ENCODE measurements around the gene RPF1. TPM values are rescaled to one million over a fixed set of nuclear protein-coding genes. Genes with fewer than 3 reads are reported as not detected.

RPF1 gene
- total RNA-seq, 1 experiment from 2014 or later, result 23.4 TPM

GRCh38 chr1:84497631-84498275, 18.7 kb downstream of the RPF1 start:
- Histone ChIP-seq H3K36me3 (ENCODE audit: low read depth) (peaks cover 61% of the 10 kb centered on the region), H3F3A (ENCODE audit: insufficient read depth, low read depth) (peaks cover 55% of the 10 kb centered on the region), H3K4me2 (no peak overlapping the region), H3K9me3 (ENCODE audit: insufficient read depth, low read depth) (no peaks in the 10 kb centered on the region), H3K79me2 (ENCODE audit: low read depth) (peaks cover 42% of the 10 kb centered on the region), H3K9me2 (ENCODE audit: insufficient read depth) (no peaks in the 10 kb centered on the region), H3K27me3 (ENCODE audit: insufficient read depth, low read depth) (no peaks in the 10 kb centered on the region), H3K4me3 (no peak overlapping the region), H4K20me1 (ENCODE audit: insufficient read depth) (peaks cover 43% of the 10 kb centered on the region), H3K27ac (no peak overlapping the region; the same call in 1 of the 2 replicates), H3K4me1 (replicated peaks; ENCODE audit: insufficient read depth) (peaks cover 3% of the 10 kb centered on the region; the same call in 1 of the 2 replicates), H2AFZ (no peak overlapping the region)
- no peak for DNase-seq
- POLR2A ChIA-PET (ENCODE audit: unreplicated experiment), result no interaction called here
- no peak for TF ChIP-seq CTCF (conservative IDR thresholded peaks at IDR 0.05)
- TF ChIP-seq EZH2 (IDR thresholded peaks at IDR 0.05; ENCODE audit: low read depth), result no peak
- CTCF ChIA-PET, result no interaction called here
- intact Hi-C loops (cut with micrococcal nuclease; ENCODE audit: unreplicated experiment), result no loop called here
- no TSS peak for BruUV-seq (replicated peaks)

DNA sequence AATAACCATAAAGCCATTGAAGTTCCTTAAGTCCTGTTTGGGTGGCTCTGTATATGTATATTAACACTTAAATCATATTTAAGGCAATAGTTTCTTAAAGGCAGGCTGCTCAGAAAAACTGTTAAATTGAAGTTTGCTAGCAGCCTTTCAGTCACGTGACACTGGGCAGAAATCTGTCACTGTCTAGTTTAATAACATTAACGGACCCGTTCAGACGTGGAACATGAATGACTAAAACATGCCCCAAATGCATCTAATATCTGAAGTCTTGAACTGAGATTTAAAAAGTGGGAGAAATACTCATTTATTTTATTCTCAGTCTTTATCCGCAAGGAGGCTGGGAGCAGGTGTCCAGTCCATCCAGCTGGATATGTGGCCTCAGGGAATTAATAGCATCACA, 23.9 kb downstream of the RPF1 start:
- TF ChIP-seq EZH2 (IDR thresholded peaks at IDR 0.05; ENCODE audit: low read depth) (no peak), CTCF (conservative IDR thresholded peaks at IDR 0.05) (no peak)
- peak overlapping the region; percentile 83; the same call in 1 of the 2 replicates for H3K4me2 ChIP-seq
- H3K9me2 ChIP-seq (ENCODE audit: insufficient read depth), result no peaks in the 10 kb centered on the region
- intact Hi-C loops (cut with micrococcal nuclease; ENCODE audit: unreplicated experiment), result no loop called here
- peaks cover 78% of the 10 kb centered on the region for H3K79me2 ChIP-seq (ENCODE audit: low read depth)
- peaks cover 40% of the 10 kb centered on the region for H3F3A ChIP-seq (ENCODE audit: insufficient read depth, low read depth)
- H2AFZ ChIP-seq, result no peak overlapping the region
- BruUV-seq (replicated peaks), result no TSS peak
- peaks cover 28% of the 10 kb centered on the region for H3K4me1 ChIP-seq (replicated peaks; ENCODE audit: insufficient read depth)
- no peak overlapping the region for H3K27ac ChIP-seq
- H3K27me3 ChIP-seq (ENCODE audit: insufficient read depth, low read depth), result no peaks in the 10 kb centered on the region
- H3K36me3 ChIP-seq (ENCODE audit: low read depth), result peaks cover 36% of the 10 kb centered on the region
- ChIA-PET CTCF (interaction anchor here (0.7 kb wide), 1 partner anchor 118 kb away, joined by 3 read pairs; no protein-coding TSS in a partner anchor), POLR2A (ENCODE audit: unreplicated experiment) (no interaction called here)
- H4K20me1 ChIP-seq (ENCODE audit: insufficient read depth), result peaks cover 55% of the 10 kb centered on the region
- 0 out of 2 replicates have a peak overlapping the region, but pooled peaks have one; percentile 81 for H3K4me3 ChIP-seq
- no peaks in the 10 kb centered on the region for H3K9me3 ChIP-seq (ENCODE audit: insufficient read depth, low read depth)
- DNase-seq, result no peak

- H3K27me3 ChIP-seq (ENCODE audit: insufficient read depth, low read depth), result no peaks in the 10 kb centered on the region
- H4K20me1 ChIP-seq (ENCODE audit: insufficient read depth), result peaks cover 43% of the 10 kb centered on the region
- no peaks in the 10 kb centered on the region for H3K9me2 ChIP-seq (ENCODE audit: insufficient read depth)
- intact Hi-C loops (cut with micrococcal nuclease; ENCODE audit: unreplicated experiment), result loop anchor here (5.0 kb wide), 1 partner anchor 187 kb away; the partner anchor contains the start of gene SSX2IP
- peak overlapping the region; percentile 83 for H3K4me2 ChIP-seq
- H3K27ac ChIP-seq, result peak overlapping the region; percentile 96
- H3K4me1 ChIP-seq (replicated peaks; ENCODE audit: insufficient read depth), result peaks cover 28% of the 10 kb centered on the region
- BruUV-seq (replicated peaks), result TSS peak; percentile 37
- H2AFZ ChIP-seq, result peak overlapping the region; percentile 77
- ChIA-PET POLR2A (ENCODE audit: unreplicated experiment) (interaction anchor here (0.7 kb wide), 1 partner anchor 130 kb away, joined by 3 read pairs; no protein-coding TSS in a partner anchor), CTCF (no interaction called here)
- H3K79me2 ChIP-seq (ENCODE audit: low read depth), result peaks cover 67% of the 10 kb centered on the region
- H3K36me3 ChIP-seq (ENCODE audit: low read depth), result peaks cover 18% of the 10 kb centered on the region
- H3F3A ChIP-seq (ENCODE audit: insufficient read depth, low read depth), result peaks cover 28% of the 10 kb centered on the region
- no peaks in the 10 kb centered on the region; the same call in 1 of the 2 replicates for H3K9me3 ChIP-seq (ENCODE audit: insufficient read depth, low read depth)
- H3K4me3 ChIP-seq, result peak overlapping the region; percentile 81
- TF ChIP-seq CTCF (conservative IDR thresholded peaks at IDR 0.05), result no peak
- no peak for TF ChIP-seq EZH2 (IDR thresholded peaks at IDR 0.05; ENCODE audit: low read depth)
- peak in 1 of 2 experiments; percentile 61 for DNase-seq
Measured at GRCh38 chr1:84504580-84505492, 25.8 kb downstream of the RPF1 start.
